CD4-positive, CD25-positive, alpha-beta regulatory T cell (primary cell): ENCODE data around the gene FBN2. TPM values are rescaled to one million over a fixed set of nuclear protein-coding genes. Genes with fewer than 3 reads are reported as not detected.

Experiments
- ATAC-seq, 2 donors: fragments of 150-1000 bp; cut with Tn5 transposase; one replicate each; pipeline ENCODE4 v1.10.0; 2021; ENCODE audit warnings: low read depth in 2 of 2, moderate number of reproducible peaks in 2 of 2, moderate library complexity in 1 of 2
- DNase-seq, 3 donors: peaks; one replicate each; pipeline versions ENCODE4 v3.0.0 to v3.0.0-alpha.2; 2012 to 2022; ENCODE audit warnings: mixed read lengths in 1 of 3
- H3K27ac ChIP-seq: one replicate; pipeline ENCODE4 v1.7.0; 2013; ENCODE audit warnings: mild to moderate bottlenecking, low read length; ENCODE audit not compliant: insufficient read depth, poor library complexity, severe bottlenecking
- H3K27me3 ChIP-seq: one replicate; pipeline ENCODE4 v1.7.0; 2013; ENCODE audit warnings: low read length; ENCODE audit not compliant: control insufficient read depth, insufficient read depth
- H3K36me3 ChIP-seq: one replicate; pipeline ENCODE4 v1.7.0; 2013; ENCODE audit warnings: mild to moderate bottlenecking, low read length, moderate library complexity; ENCODE audit not compliant: control insufficient read depth, insufficient read depth
- H3K4me1 ChIP-seq: 2 replicates; pipeline ENCODE4 v1.7.0; 2013; ENCODE audit warnings: mild to moderate bottlenecking, low read length; ENCODE audit not compliant: insufficient read depth, control insufficient read depth, poor library complexity, severe bottlenecking
- H3K4me3 ChIP-seq: one replicate; pipeline ENCODE4 v1.7.0; 2013; ENCODE audit warnings: low read depth, mild to moderate bottlenecking, low read length, moderate library complexity
- H3K9me3 ChIP-seq, 2 experiments: 1 replicate in 1 of 2; 2 replicates in 1 of 2; pipeline ENCODE4 v1.7.0; 2013; ENCODE audit warnings: low read length in 2 of 2, mild to moderate bottlenecking in 1 of 2, moderate library complexity in 1 of 2; ENCODE audit not compliant: control insufficient read depth in 2 of 2
- H3K27ac Mint-ChIP-seq, 3 donors: one replicate each; pipeline ENCODE4 v1.8.0; 2020 to 2022; ENCODE audit warnings: mild to moderate bottlenecking in 3 of 3, mixed read lengths in 3 of 3, moderate library complexity in 2 of 3
- H3K27me3 Mint-ChIP-seq: one replicate; pipeline ENCODE4 v1.8.0; 2022; ENCODE audit warnings: mild to moderate bottlenecking, mixed read lengths
- H3K36me3 Mint-ChIP-seq: one replicate; pipeline ENCODE4 v1.8.0; 2020; ENCODE audit warnings: mixed read lengths
- H3K4me1 Mint-ChIP-seq, 4 donors: one replicate each; pipeline ENCODE4 v1.8.0; 2020 to 2022; ENCODE audit warnings: mixed read lengths in 4 of 4, mild to moderate bottlenecking in 1 of 4
- H3K4me3 Mint-ChIP-seq, 4 donors: one replicate each; pipeline ENCODE4 v1.8.0; 2020 to 2022; ENCODE audit warnings: mild to moderate bottlenecking in 4 of 4, mixed read lengths in 4 of 4, moderate library complexity in 3 of 4
- H3K9me3 Mint-ChIP-seq, 7 donors: one replicate each; pipeline ENCODE4 v1.8.0; 2020 to 2022; ENCODE audit warnings: mixed read lengths in 7 of 7, mild to moderate bottlenecking in 3 of 7, moderate library complexity in 2 of 7
- polyA plus RNA-seq, 4 donors: library from polyadenylated mRNA; unstranded; fragments of 300-500 nt; fragmentation: Illumina TruSeq; gene quantifications; one replicate each; pipeline ENCODE4 v1.2.3, GENCODE V29; 2021
- total RNA-seq: library from RNA; stranded (reverse); gene quantifications from one replicate; pipeline ENCODE4 v1.2.3, GENCODE V29; 2022

Gene FBN2
- total and polyA plus RNA-seq, 5 donors from 2014 or later, result not detected

- no peaks in the 10 kb centered on the region for H3K9me3 ChIP-seq
- Mint-ChIP-seq H3K4me1 (no peaks in the 10 kb centered on the region), H3K9me3 (peaks cover 0 to 10% (median 2%) of the 10 kb centered on the region in 7 donors)
Measured at GRCh38 chr5:128472919-128473318, 65.1 kb downstream of the FBN2 start.

GRCh38 chr5:128472036-128472435, 66.0 kb downstream of the FBN2 start:
- DNase-seq (no peak), ATAC-seq (no peak)
- no peak overlapping the region for H3K4me3 Mint-ChIP-seq
- H3K9me3 Mint-ChIP-seq, result peaks cover 0 to 10% (median 2%) of the 10 kb centered on the region in 7 donors
- no peak overlapping the region for H3K4me3 ChIP-seq
- H3K36me3 Mint-ChIP-seq, result no peaks in the 10 kb centered on the region
- no peak overlapping the region for H3K27ac ChIP-seq
- H3K4me1 ChIP-seq, result no peaks in the 10 kb centered on the region
- no peaks in the 10 kb centered on the region for H3K9me3 ChIP-seq
- no peaks in the 10 kb centered on the region for H3K36me3 ChIP-seq
- H3K27me3 Mint-ChIP-seq, result no peaks in the 10 kb centered on the region
- no peaks in the 10 kb centered on the region for H3K27me3 ChIP-seq
- no peak overlapping the region for H3K27ac Mint-ChIP-seq
- H3K4me1 Mint-ChIP-seq, result no peaks in the 10 kb centered on the region

More at GRCh38 chr5:128472919-128473318, 65.1 kb downstream of the FBN2 start:
- Mint-ChIP-seq H3K4me3 (no peak overlapping the region), H3K36me3 (no peaks in the 10 kb centered on the region), H3K27me3 (no peaks in the 10 kb centered on the region), H3K27ac (no peak overlapping the region)
- no peak for ATAC-seq
- no peak for DNase-seq
- Histone ChIP-seq H3K4me3 (no peak overlapping the region), H3K27ac (no peak overlapping the region), H3K27me3 (no peaks in the 10 kb centered on the region), H3K4me1 (no peaks in the 10 kb centered on the region), H3K36me3 (no peaks in the 10 kb centered on the region)

- DNase-seq (no peak), ATAC-seq (no peak)
- H3K9me3 ChIP-seq, result no peaks in the 10 kb centered on the region
- H3K4me1 Mint-ChIP-seq, result no peaks in the 10 kb centered on the region
- H3K4me3 ChIP-seq, result no peak overlapping the region
- no peaks in the 10 kb centered on the region for H3K4me1 ChIP-seq
- H3K27me3 Mint-ChIP-seq, result no peaks in the 10 kb centered on the region
- no peak overlapping the region for H3K4me3 Mint-ChIP-seq
- H3K36me3 ChIP-seq, result no peaks in the 10 kb centered on the region
- no peak overlapping the region for H3K27ac ChIP-seq
- H3K27me3 ChIP-seq, result no peaks in the 10 kb centered on the region
- H3K36me3 Mint-ChIP-seq, result no peaks in the 10 kb centered on the region
- no peak overlapping the region for H3K27ac Mint-ChIP-seq
- peaks cover 0 to 10% (median 2%) of the 10 kb centered on the region in 7 donors for H3K9me3 Mint-ChIP-seq
Measured at GRCh38 chr5:128470663-128471062, 67.4 kb downstream of the FBN2 start.

- Histone ChIP-seq H3K36me3 (no peaks in the 10 kb centered on the region), H3K27ac (no peak overlapping the region), H3K4me1 (no peaks in the 10 kb centered on the region), H3K9me3 (no peaks in the 10 kb centered on the region), H3K27me3 (no peaks in the 10 kb centered on the region), H3K4me3 (no peak overlapping the region)
- Mint-ChIP-seq H3K36me3 (no peaks in the 10 kb centered on the region), H3K4me1 (no peaks in the 10 kb centered on the region), H3K27ac (peak overlapping the region in 1 of 3 donors; percentile 21), H3K27me3 (no peaks in the 10 kb centered on the region), H3K9me3 (peaks cover 0 to 10% (median 2%) of the 10 kb centered on the region in 7 donors), H3K4me3 (no peak overlapping the region)
- DNase-seq (no peak), ATAC-seq (no peak)
Measured at GRCh38 chr5:128469912-128470311, 68.1 kb downstream of the FBN2 start.

- ATAC-seq (no peak), DNase-seq (no peak)
- Histone ChIP-seq H3K4me1 (no peaks in the 10 kb centered on the region), H3K9me3 (no peaks in the 10 kb centered on the region), H3K36me3 (no peaks in the 10 kb centered on the region), H3K27me3 (no peaks in the 10 kb centered on the region), H3K27ac (no peak overlapping the region), H3K4me3 (no peak overlapping the region)
- H3K4me3 Mint-ChIP-seq, result no peak overlapping the region
- no peaks in the 10 kb centered on the region for H3K27me3 Mint-ChIP-seq
- H3K27ac Mint-ChIP-seq, result no peak overlapping the region
- H3K36me3 Mint-ChIP-seq, result no peaks in the 10 kb centered on the region
- H3K9me3 Mint-ChIP-seq, result peaks cover 0 to 10% (median 2%) of the 10 kb centered on the region in 7 donors
- H3K4me1 Mint-ChIP-seq, result no peaks in the 10 kb centered on the region
Measured at GRCh38 chr5:128466980-128467379, 71.1 kb downstream of the FBN2 start.

GRCh38 chr5:128466554-128466953, 71.5 kb downstream of the FBN2 start:
- Histone ChIP-seq H3K4me3 (no peak overlapping the region), H3K9me3 (no peaks in the 10 kb centered on the region), H3K36me3 (no peaks in the 10 kb centered on the region), H3K27ac (no peak overlapping the region), H3K4me1 (no peaks in the 10 kb centered on the region), H3K27me3 (no peaks in the 10 kb centered on the region)
- DNase-seq, result no peak
- no peak overlapping the region for H3K27ac Mint-ChIP-seq
- no peaks in the 10 kb centered on the region for H3K36me3 Mint-ChIP-seq
- no peaks in the 10 kb centered on the region for H3K27me3 Mint-ChIP-seq
- no peak for ATAC-seq
- no peak overlapping the region for H3K4me3 Mint-ChIP-seq
- H3K9me3 Mint-ChIP-seq, result peaks cover 0 to 10% (median 2%) of the 10 kb centered on the region in 7 donors
- H3K4me1 Mint-ChIP-seq, result no peaks in the 10 kb centered on the region

GRCh38 chr5:128464596-128464995, 73.4 kb downstream of the FBN2 start:
- H3K36me3 Mint-ChIP-seq, result no peaks in the 10 kb centered on the region
- Histone ChIP-seq H3K4me1 (no peaks in the 10 kb centered on the region), H3K9me3 (no peaks in the 10 kb centered on the region), H3K36me3 (no peaks in the 10 kb centered on the region), H3K27ac (no peak overlapping the region), H3K4me3 (no peak overlapping the region), H3K27me3 (no peaks in the 10 kb centered on the region)
- no peaks in the 10 kb centered on the region for H3K4me1 Mint-ChIP-seq
- H3K4me3 Mint-ChIP-seq, result no peak overlapping the region
- DNase-seq (no peak), ATAC-seq (no peak)
- H3K9me3 Mint-ChIP-seq, result peaks cover 0 to 2% (median under 1%) of the 10 kb centered on the region in 7 donors
- no peak overlapping the region for H3K27ac Mint-ChIP-seq
- H3K27me3 Mint-ChIP-seq, result no peaks in the 10 kb centered on the region

GRCh38 chr5:128462330-128462729, 75.7 kb downstream of the FBN2 start:
- Mint-ChIP-seq H3K4me1 (no peaks in the 10 kb centered on the region), H3K36me3 (no peaks in the 10 kb centered on the region), H3K27ac (no peak overlapping the region), H3K9me3 (peaks cover 0 to 4% (median 3%) of the 10 kb centered on the region in 7 donors), H3K27me3 (no peaks in the 10 kb centered on the region), H3K4me3 (no peak overlapping the region)
- ATAC-seq, result no peak
- no peaks in the 10 kb centered on the region for H3K4me1 ChIP-seq
- H3K27me3 ChIP-seq, result no peaks in the 10 kb centered on the region
- no peaks in the 10 kb centered on the region for H3K36me3 ChIP-seq
- no peak overlapping the region for H3K4me3 ChIP-seq
- no peaks in the 10 kb centered on the region for H3K9me3 ChIP-seq
- DNase-seq, result no peak
- no peak overlapping the region for H3K27ac ChIP-seq
